GM21526 (cell line): ENCODE results near the gene ADRA2A.

Experiments used
- ATAC-seq: cut with Tn5 transposase; IDR thresholded peaks from one replicate; pipeline ENCODE4 v1.9.1; 2021; ENCODE audit warnings: moderate library complexity; ENCODE audit not compliant: unreplicated experiment, low FRiP score

ADRA2A gene

DNA sequence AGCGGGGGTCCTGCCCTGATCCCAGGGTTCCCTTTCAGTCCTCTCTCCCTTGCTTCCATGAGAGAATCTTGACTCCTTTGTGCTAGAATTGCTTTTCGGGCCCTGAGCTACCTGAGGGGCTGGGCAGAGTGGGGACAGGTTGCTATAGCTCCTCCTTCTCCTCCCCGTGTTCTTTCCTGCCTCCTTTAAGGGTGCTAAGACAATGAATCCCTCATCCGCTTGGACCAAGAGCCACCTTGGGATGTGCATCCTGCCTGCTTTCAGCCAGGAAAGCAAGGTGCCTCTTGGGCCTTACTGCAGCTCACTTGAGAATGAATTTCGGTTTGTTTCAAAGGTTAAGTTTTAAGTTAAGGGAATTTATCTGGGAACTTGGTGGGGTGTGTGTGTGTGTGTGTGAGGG lies 53.6 kb downstream of the ADRA2A start:
- no peak for ATAC-seq
